Naive thymus-derived CD8-positive, alpha-beta T cell (primary cell): ENCODE measurements around the gene THUMPD1. TPM values are rescaled to one million over a fixed set of nuclear protein-coding genes. Genes with fewer than 3 reads are reported as not detected.

Experiments used
- ATAC-seq, 2 donors: fragments of 150-1000 bp; cut with Tn5 transposase in 1 of 2; sonication (Bioruptor Pico), chemical (Tn5 transposase) in 1 of 2; 1 replicate in 1 of 2; 2 replicates in 1 of 2; pipeline ENCODE4 v1.10.0; 2021; ENCODE audit warnings: mild to moderate bottlenecking in 2 of 2, moderate library complexity in 2 of 2
- POLR2A ChIA-PET: fragments of 350-600 bp; sonication (Branson Sonifier 250); formaldehyde crosslinking; loops from one replicate; lab custom pipeline; 2021; ENCODE audit warnings: antibody characterized with exemption; lab: Charles Lee
- DNase-seq, 10 donors: peaks; one replicate each; pipeline versions ENCODE4 v3.0.0 to v3.0.0-alpha.2; 2020 to 2022
- H3K27ac Mint-ChIP-seq, 10 donors: one replicate each; pipeline ENCODE4 v1.8.0; 2020 to 2022; ENCODE audit warnings: mild to moderate bottlenecking in 10 of 10, mixed read lengths in 10 of 10, moderate library complexity in 4 of 10, inconsistent platforms in 1 of 10
- H3K27me3 Mint-ChIP-seq, 5 donors: one replicate each; pipeline ENCODE4 v1.8.0; 2021 to 2022; ENCODE audit warnings: mixed read lengths in 5 of 5
- H3K36me3 Mint-ChIP-seq, 3 donors: one replicate each; pipeline ENCODE4 v1.8.0; 2020 to 2022; ENCODE audit warnings: mixed read lengths in 3 of 3, mild to moderate bottlenecking in 2 of 3, inconsistent platforms in 1 of 3
- H3K4me1 Mint-ChIP-seq, 4 donors: one replicate each; pipeline ENCODE4 v1.8.0; 2021 to 2022; ENCODE audit warnings: mixed read lengths in 4 of 4
- H3K4me3 Mint-ChIP-seq, 10 donors: one replicate each; pipeline ENCODE4 v1.8.0; 2020 to 2022; ENCODE audit warnings: mild to moderate bottlenecking in 10 of 10, mixed read lengths in 10 of 10, moderate library complexity in 6 of 10, inconsistent platforms in 1 of 10
- H3K9me3 Mint-ChIP-seq, 9 donors: one replicate each; pipeline ENCODE4 v1.8.0; 2020 to 2022; ENCODE audit warnings: mixed read lengths in 9 of 9, mild to moderate bottlenecking in 3 of 9, inconsistent platforms in 1 of 9, moderate library complexity in 1 of 9
- polyA plus RNA-seq, 3 donors: library from polyadenylated mRNA; unstranded; fragments of 300-500 nt; fragmentation: Illumina TruSeq; gene quantifications; one replicate each; pipeline ENCODE4 v1.2.3, GENCODE V29; 2021
- total RNA-seq, 8 experiments: library from RNA in 2 of 8; stranded (reverse) in 2 of 8; gene quantifications; one replicate each; pipeline ENCODE4 v1.2.3 and lab custom pipeline; 2021 to 2026

The THUMPD1 gene
- total RNA-seq (10 to 100 TPM; 82.5 to 83.3 TPM), polyA plus RNA-seq (10 to 100 TPM; 63.8 to 74.2 (median 69.4) TPM), total RNA-seq (lab: John Stamatoyannopoulos, UW) (158 to 206 (median 192) reads per million in 6 experiments)

GRCh38 chr16:20741554-20742285, at the start of gene THUMPD1:
Gene THUMPD1 (minus strand): TSS chr16:20741818. CDS start chr16:20741739, 79 bp downstream.
- POLR2A ChIA-PET: interaction anchor here (0.6 to 1.9 kb wide), 8 partner anchors 10 to 1187 kb away, joined by 3 to 11 read pairs (median 4); partner anchors contain the start of genes ACSM3, DCUN1D3, LYRM1 and VPS35L
- Mint-ChIP-seq H3K4me3 (peak within 1 kb of the TSS; percentile 91 to 99 (median 95)), H3K9me3 (peaks cover 0 to 5% (median under 1%) of the 10 kb centered on the region in 9 donors)

GRCh38 chr16:20789130-20789529, 47.5 kb upstream of the THUMPD1 start:
- Mint-ChIP-seq H3K36me3 (peaks cover 0 to 17% (median 7%) of the 10 kb centered on the region in 3 donors), H3K4me3 (no peak overlapping the region), H3K9me3 (no peaks in the 10 kb centered on the region), H3K4me1 (no peaks in the 10 kb centered on the region), H3K27me3 (no peaks in the 10 kb centered on the region), H3K27ac (no peak overlapping the region)
- POLR2A ChIA-PET: interaction anchor here (0.7 kb wide), 1 partner anchor 1463 kb away, joined by 3 read pairs; no protein-coding TSS in a partner anchor
- DNase-seq (no peak), ATAC-seq (no peak)

More at GRCh38 chr16:20741554-20742285, at the start of gene THUMPD1:
- H3K4me1 Mint-ChIP-seq: peaks cover 5 to 32% (median 28%) of the 10 kb centered on the region in 4 donors
- peak within 1 kb of the TSS; percentile 94 to 99 (median 98) for H3K27ac Mint-ChIP-seq
- H3K36me3 Mint-ChIP-seq: peaks cover 1 to 29% (median 4%) of the 10 kb centered on the region in 3 donors
- no peaks in the 10 kb centered on the region for H3K27me3 Mint-ChIP-seq
- peak; percentile 89 to 98 (median 95) for DNase-seq
- peak; percentile 88 to 92 for ATAC-seq

- H3K4me3 Mint-ChIP-seq: no peak overlapping the region
- no peak for DNase-seq
- peaks cover 0 to 36% (median 9%) of the 10 kb centered on the region in 3 donors for H3K36me3 Mint-ChIP-seq
- POLR2A ChIA-PET: no interaction called here
- H3K4me1 Mint-ChIP-seq: no peaks in the 10 kb centered on the region
- no peak overlapping the region for H3K27ac Mint-ChIP-seq
- no peak for ATAC-seq
- no peaks in the 10 kb centered on the region for H3K27me3 Mint-ChIP-seq
- no peaks in the 10 kb centered on the region for H3K9me3 Mint-ChIP-seq
Observed at GRCh38 chr16:20784204-20784603, 42.6 kb upstream of the THUMPD1 start.

- DNase-seq: no peak
- no peaks in the 10 kb centered on the region for H3K9me3 Mint-ChIP-seq
- no peaks in the 10 kb centered on the region for H3K27me3 Mint-ChIP-seq
- H3K4me3 Mint-ChIP-seq: no peak overlapping the region
- peaks cover 3 to 45% (median 12%) of the 10 kb centered on the region in 3 donors for H3K36me3 Mint-ChIP-seq
- H3K4me1 Mint-ChIP-seq: no peaks in the 10 kb centered on the region
- POLR2A ChIA-PET: no interaction called here
- no peak overlapping the region for H3K27ac Mint-ChIP-seq
- ATAC-seq: no peak
Observed at GRCh38 chr16:20782470-20782869, 40.9 kb upstream of the THUMPD1 start.

GRCh38 chr16:20781697-20782096, 40.1 kb upstream of the THUMPD1 start:
- no peak overlapping the region for H3K27ac Mint-ChIP-seq
- H3K36me3 Mint-ChIP-seq: peaks cover 5 to 46% (median 15%) of the 10 kb centered on the region in 3 donors
- no peak overlapping the region for H3K4me3 Mint-ChIP-seq
- POLR2A ChIA-PET: no interaction called here
- no peak for DNase-seq
- no peaks in the 10 kb centered on the region for H3K27me3 Mint-ChIP-seq
- H3K4me1 Mint-ChIP-seq: no peaks in the 10 kb centered on the region
- no peak for ATAC-seq
- no peaks in the 10 kb centered on the region for H3K9me3 Mint-ChIP-seq

- ATAC-seq: peak; percentile 43 to 49
- H3K4me1 Mint-ChIP-seq: peaks cover 0 to 9% (median 1%) of the 10 kb centered on the region in 4 donors
- POLR2A ChIA-PET: no interaction called here
- no peaks in the 10 kb centered on the region for H3K9me3 Mint-ChIP-seq
- no peak overlapping the region for H3K27ac Mint-ChIP-seq
- peaks cover 5 to 44% (median 12%) of the 10 kb centered on the region in 3 donors for H3K36me3 Mint-ChIP-seq
- H3K4me3 Mint-ChIP-seq: no peak overlapping the region
- no peaks in the 10 kb centered on the region for H3K27me3 Mint-ChIP-seq
- peak in 8 of 10 donors; percentile 19 to 66 (median 32) for DNase-seq
Observed at GRCh38 chr16:20774703-20775362, 33.2 kb upstream of the THUMPD1 start.

GRCh38 chr16:20773679-20774078, 32.1 kb upstream of the THUMPD1 start:
- DNase-seq: no peak
- H3K27me3 Mint-ChIP-seq: no peaks in the 10 kb centered on the region
- peaks cover 0 to 9% (median 1%) of the 10 kb centered on the region in 4 donors for H3K4me1 Mint-ChIP-seq
- no peak for ATAC-seq
- no peak overlapping the region for H3K4me3 Mint-ChIP-seq
- POLR2A ChIA-PET: no interaction called here
- H3K36me3 Mint-ChIP-seq: peaks cover 5 to 39% (median 9%) of the 10 kb centered on the region in 3 donors
- peak overlapping the region in 1 of 10 donors; percentile 52 for H3K27ac Mint-ChIP-seq
- no peaks in the 10 kb centered on the region for H3K9me3 Mint-ChIP-seq

- POLR2A ChIA-PET: no interaction called here
- ATAC-seq: no peak
Observed at GRCh38 chr16:20768818-20769217, 27.2 kb upstream of the THUMPD1 start.

GRCh38 chr16:20768121-20768520, 26.5 kb upstream of the THUMPD1 start:
- Mint-ChIP-seq H3K27me3 (no peaks in the 10 kb centered on the region), H3K9me3 (no peaks in the 10 kb centered on the region), H3K4me3 (no peak overlapping the region), H3K27ac (no peak overlapping the region), H3K4me1 (peaks cover 8 to 22% (median 19%) of the 10 kb centered on the region in 4 donors), H3K36me3 (peaks cover 0 to 12% (median 2%) of the 10 kb centered on the region in 3 donors)
- DNase-seq (no peak), ATAC-seq (no peak)
- POLR2A ChIA-PET: no interaction called here

More at GRCh38 chr16:20768818-20769217, 27.2 kb upstream of the THUMPD1 start:
- no peak for DNase-seq
- Mint-ChIP-seq H3K4me3 (no peak overlapping the region), H3K36me3 (peaks cover 0 to 16% (median 2%) of the 10 kb centered on the region in 3 donors), H3K27me3 (no peaks in the 10 kb centered on the region), H3K4me1 (peaks cover 8 to 22% (median 14%) of the 10 kb centered on the region in 4 donors), H3K27ac (no peak overlapping the region), H3K9me3 (no peaks in the 10 kb centered on the region)

GRCh38 chr16:20767577-20767976, 26.0 kb upstream of the THUMPD1 start:
- ATAC-seq (no peak), DNase-seq (no peak)
- Mint-ChIP-seq H3K4me1 (peaks cover 10 to 27% (median 24%) of the 10 kb centered on the region in 4 donors), H3K36me3 (peaks cover under 1 to 9% (median 2%) of the 10 kb centered on the region in 3 donors), H3K4me3 (no peak overlapping the region), H3K27ac (no peak overlapping the region), H3K9me3 (no peaks in the 10 kb centered on the region), H3K27me3 (no peaks in the 10 kb centered on the region)
- POLR2A ChIA-PET: no interaction called here

GRCh38 chr16:20766294-20766693, 24.7 kb upstream of the THUMPD1 start:
- DNase-seq: no peak
- Mint-ChIP-seq H3K4me3 (no peak overlapping the region), H3K36me3 (peaks cover 7 to 12% (median 7%) of the 10 kb centered on the region in 3 donors), H3K27ac (no peak overlapping the region), H3K27me3 (no peaks in the 10 kb centered on the region), H3K4me1 (peaks cover 15 to 39% (median 32%) of the 10 kb centered on the region in 4 donors), H3K9me3 (peaks cover 0 to 5% (median 0%) of the 10 kb centered on the region in 9 donors)
- no peak for ATAC-seq
- POLR2A ChIA-PET: no interaction called here

- Mint-ChIP-seq H3K4me3 (peak overlapping the region in 1 of 10 donors; percentile 22), H3K27me3 (no peaks in the 10 kb centered on the region), H3K9me3 (peaks cover 0 to 8% (median 0%) of the 10 kb centered on the region in 9 donors), H3K36me3 (peaks cover 9 to 14% (median 13%) of the 10 kb centered on the region in 3 donors), H3K27ac (no peak overlapping the region), H3K4me1 (peaks cover 15 to 37% (median 32%) of the 10 kb centered on the region in 4 donors)
- DNase-seq (no peak), ATAC-seq (no peak)
- POLR2A ChIA-PET: no interaction called here
Observed at GRCh38 chr16:20765732-20766131, 24.1 kb upstream of the THUMPD1 start.
